Measurements from ENCODE around the gene F8. TPM values are rescaled to one million over a fixed set of nuclear protein-coding genes. Genes with fewer than 3 reads are reported as not detected.

The F8 gene
- total RNA-seq, 1 experiment from 2014 or later: 12.4 TPM

GRCh38 chrX:154834562-154834961 is 188.0 kb downstream of the F8 start, which contains the start of gene SMIM9:
Gene SMIM9, minus strand, starts transcription at chrX:154834662. Its CDS starts 3,806 bp downstream, at chrX:154830856.
- POLR2A ChIA-PET: interaction anchor here (0.6 kb wide), 1 partner anchor 78 kb away, joined by 6 read pairs; no protein-coding TSS in a partner anchor
- no peak for TF ChIP-seq TCF7L2 (IDR thresholded peaks at IDR 0.05; ENCODE audit: low read depth, low read length)
- TF ChIP-seq POLR2AphosphoS5 (IDR thresholded peaks at IDR 0.05; ENCODE audit: low read depth, low read length): no peak
- TF ChIP-seq, protein P1, sequence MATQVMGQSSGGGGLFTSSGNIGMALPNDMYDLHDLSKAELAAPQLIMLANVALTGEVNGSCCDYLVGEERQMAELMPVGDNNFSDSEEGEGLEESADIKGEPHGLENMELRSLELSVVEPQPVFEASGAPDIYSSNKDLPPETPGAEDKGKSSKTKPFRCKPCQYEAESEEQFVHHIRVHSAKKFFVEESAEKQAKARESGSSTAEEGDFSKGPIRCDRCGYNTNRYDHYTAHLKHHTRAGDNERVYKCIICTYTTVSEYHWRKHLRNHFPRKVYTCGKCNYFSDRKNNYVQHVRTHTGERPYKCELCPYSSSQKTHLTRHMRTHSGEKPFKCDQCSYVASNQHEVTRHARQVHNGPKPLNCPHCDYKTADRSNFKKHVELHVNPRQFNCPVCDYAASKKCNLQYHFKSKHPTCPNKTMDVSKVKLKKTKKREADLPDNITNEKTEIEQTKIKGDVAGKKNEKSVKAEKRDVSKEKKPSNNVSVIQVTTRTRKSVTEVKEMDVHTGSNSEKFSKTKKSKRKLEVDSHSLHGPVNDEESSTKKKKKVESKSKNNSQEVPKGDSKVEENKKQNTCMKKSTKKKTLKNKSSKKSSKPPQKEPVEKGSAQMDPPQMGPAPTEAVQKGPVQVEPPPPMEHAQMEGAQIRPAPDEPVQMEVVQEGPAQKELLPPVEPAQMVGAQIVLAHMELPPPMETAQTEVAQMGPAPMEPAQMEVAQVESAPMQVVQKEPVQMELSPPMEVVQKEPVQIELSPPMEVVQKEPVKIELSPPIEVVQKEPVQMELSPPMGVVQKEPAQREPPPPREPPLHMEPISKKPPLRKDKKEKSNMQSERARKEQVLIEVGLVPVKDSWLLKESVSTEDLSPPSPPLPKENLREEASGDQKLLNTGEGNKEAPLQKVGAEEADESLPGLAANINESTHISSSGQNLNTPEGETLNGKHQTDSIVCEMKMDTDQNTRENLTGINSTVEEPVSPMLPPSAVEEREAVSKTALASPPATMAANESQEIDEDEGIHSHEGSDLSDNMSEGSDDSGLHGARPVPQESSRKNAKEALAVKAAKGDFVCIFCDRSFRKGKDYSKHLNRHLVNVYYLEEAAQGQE (IDR thresholded peaks at IDR 0.05; ENCODE audit: insufficient read depth in 1 of 2, low read depth in 2 of 2, low read length in 1 of 2): no peak
- TF ChIP-seq CTCF (IDR thresholded peaks at IDR 0.05): no peak
- TF ChIP-seq SIN3A (IDR thresholded peaks at IDR 0.05; ENCODE audit: borderline replicate concordance, insufficient read depth, low read depth, low read length): no peak
- intact Hi-C loops (cut with micrococcal nuclease; ENCODE audit: unreplicated experiment): no loop called here

GRCh38 chrX:154833746-154834274 is 188.7 kb downstream of the F8 start:
- CTCF ChIA-PET: no interaction called here
- BruUV-seq (replicated peaks): no TSS peak

More at GRCh38 chrX:154834562-154834961, 188.0 kb downstream of the F8 start, which contains the start of gene SMIM9:
- H3K9me3 ChIP-seq (ENCODE audit: control insufficient read depth, insufficient read depth, low read depth, low read length): no peaks in the 10 kb centered on the region
- in situ Hi-C loops (cut with HindIII; ENCODE audit: low pct_unique_long_range_greater_than_20kb, low sequenced_read_pairs): loop anchor here (25.0 kb wide), 1 partner anchor 172 kb away; the partner anchor contains the start of gene CTAG2
- BruUV-seq (replicated peaks): no TSS peak
- ATAC-seq: no peak
- H3K4me1 ChIP-seq (ENCODE audit: control insufficient read depth, insufficient read depth, low read length): no peaks in the 10 kb centered on the region
- DNase-seq (ENCODE audit: low read depth, low spot score): no peak
- CTCF ChIA-PET: no interaction called here
- no peak within 1 kb of the TSS for H3K4me3 ChIP-seq (ENCODE audit: low read depth in 2 of 2, low read length in 2 of 2)
- no peak within 1 kb of the TSS for H3K27ac ChIP-seq (ENCODE audit: low read length)
- no peaks in the 10 kb centered on the region for H3K27me3 ChIP-seq (ENCODE audit: control insufficient read depth, insufficient read depth, low read length)
- H3K36me3 ChIP-seq (ENCODE audit: control insufficient read depth, insufficient read depth, low read length): no peaks in the 10 kb centered on the region

More at GRCh38 chrX:154833746-154834274, 188.7 kb downstream of the F8 start:
- in situ Hi-C loops (cut with HindIII; ENCODE audit: low pct_unique_long_range_greater_than_20kb, low sequenced_read_pairs): loop anchor here (25.0 kb wide), 1 partner anchor 172 kb away; the partner anchor contains the start of gene CTAG2
- no peak for ATAC-seq
- Histone ChIP-seq H3K27me3 (ENCODE audit: control insufficient read depth, insufficient read depth, low read length) (no peaks in the 10 kb centered on the region), H3K27ac (ENCODE audit: low read length) (no peak overlapping the region), H3K9me3 (ENCODE audit: control insufficient read depth, insufficient read depth, low read depth, low read length) (no peaks in the 10 kb centered on the region), H3K4me1 (ENCODE audit: control insufficient read depth, insufficient read depth, low read length) (no peaks in the 10 kb centered on the region), H3K36me3 (ENCODE audit: control insufficient read depth, insufficient read depth, low read length) (no peaks in the 10 kb centered on the region), H3K4me3 (ENCODE audit: low read depth in 2 of 2, low read length in 2 of 2) (no peak overlapping the region)
- no peak for DNase-seq (ENCODE audit: low read depth, low spot score)
- POLR2A ChIA-PET: interaction anchor here (0.6 kb wide), 1 partner anchor 77 kb away, joined by 6 read pairs; no protein-coding TSS in a partner anchor
- intact Hi-C loops (cut with micrococcal nuclease; ENCODE audit: unreplicated experiment): no loop called here
- TF ChIP-seq SIN3A (IDR thresholded peaks at IDR 0.05; ENCODE audit: borderline replicate concordance, insufficient read depth, low read depth, low read length) (no peak), TCF7L2 (IDR thresholded peaks at IDR 0.05; ENCODE audit: low read depth, low read length) (no peak), POLR2AphosphoS5 (IDR thresholded peaks at IDR 0.05; ENCODE audit: low read depth, low read length) (no peak), CTCF (IDR thresholded peaks at IDR 0.05) (no peak)
- TF ChIP-seq, protein P1 (IDR thresholded peaks at IDR 0.05; ENCODE audit: insufficient read depth in 1 of 2, low read depth in 2 of 2, low read length in 1 of 2): no peak
